Fibroblast of lung (primary cell): ENCODE measurements around the gene CHAD.

Experiments
- CTCF ChIP-seq, 2 donors: IDR thresholded peaks in 1 of 2; conservative IDR thresholded peaks in 1 of 2; 1 replicate in 1 of 2; 2 replicates in 1 of 2; pipeline ENCODE4 v1.5.1; 2011 to 2012; ENCODE audit warnings: low read length in 2 of 2, control low read depth in 1 of 2, inconsistent platforms in 1 of 2, low read depth in 1 of 2, mild to moderate bottlenecking in 1 of 2
- EZH2 ChIP-seq: IDR thresholded peaks from 2 replicates; pipeline ENCODE4 v1.5.1; 2012; ENCODE audit warnings: low read length, control low read depth, mild to moderate bottlenecking; ENCODE audit errors: missing control alignments

DNA sequence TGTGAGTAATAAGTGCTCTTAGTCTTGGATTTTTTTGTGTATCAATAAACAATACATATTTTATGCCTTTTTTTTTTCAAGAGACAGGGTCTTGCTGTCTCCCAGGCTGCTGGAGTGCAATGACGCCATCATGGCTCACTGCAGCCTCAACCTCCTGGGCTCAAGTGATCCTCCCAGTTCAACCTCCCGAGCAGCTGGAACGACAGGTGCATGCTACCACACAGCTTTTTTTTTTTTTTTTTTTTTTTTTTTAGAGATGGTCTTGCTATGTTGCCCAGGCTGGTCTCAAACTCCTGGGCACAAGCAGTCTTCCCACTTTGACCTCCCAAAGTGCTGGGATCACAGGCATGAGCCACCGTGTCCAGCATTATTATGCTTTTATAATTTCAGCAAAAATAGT lies 29.7 kb downstream of the CHAD start:
- no peak for TF ChIP-seq CTCF (conservative IDR thresholded peaks at IDR 0.05 in 1 of 2, IDR thresholded peaks at IDR 0.05 in 1 of 2; ENCODE audit: low read depth in 1 of 2, low read length in 2 of 2)
- TF ChIP-seq EZH2 = no peak
